ENCODE measurements around the gene CDK5RAP2.

The CDK5RAP2 gene

GRCh38 chr9:120580051-120580896 lies at the start of gene CDK5RAP2 (continued):
- no peak for TF ChIP-seq ZNF513 (tag by site-specific recombination; IDR thresholded peaks at IDR 0.05)
- peak; percentile 60 for TF ChIP-seq SP2 (tag by site-specific recombination; IDR thresholded peaks at IDR 0.05)
- no peak for TF ChIP-seq SALL2 (tag by site-specific recombination; IDR thresholded peaks at IDR 0.05; ENCODE audit: borderline replicate concordance)
- no peak for TF ChIP-seq ZNF654 (tag by site-specific recombination; IDR thresholded peaks at IDR 0.05; ENCODE audit: low read depth)
- TF ChIP-seq ZNF473 (tag by site-specific recombination; IDR thresholded peaks at IDR 0.05) = no peak
- no peak for TF ChIP-seq ZNF624 (tag by site-specific recombination; IDR thresholded peaks at IDR 0.05)
- TF ChIP-seq ZNF324 (tag by site-specific recombination; IDR thresholded peaks at IDR 0.05) = no peak
- no peak for TF ChIP-seq ZBTB44 (tag by site-specific recombination; IDR thresholded peaks at IDR 0.05)
- TF ChIP-seq ZNF146 (tag by site-specific recombination; IDR thresholded peaks at IDR 0.05) = 0 out of 2 replicates have a peak, but pooled peaks have one; percentile 3
- TF ChIP-seq ZNF366 (tag by site-specific recombination; conservative IDR thresholded peaks at IDR 0.05) = no peak
- TF ChIP-seq, protein P1, sequence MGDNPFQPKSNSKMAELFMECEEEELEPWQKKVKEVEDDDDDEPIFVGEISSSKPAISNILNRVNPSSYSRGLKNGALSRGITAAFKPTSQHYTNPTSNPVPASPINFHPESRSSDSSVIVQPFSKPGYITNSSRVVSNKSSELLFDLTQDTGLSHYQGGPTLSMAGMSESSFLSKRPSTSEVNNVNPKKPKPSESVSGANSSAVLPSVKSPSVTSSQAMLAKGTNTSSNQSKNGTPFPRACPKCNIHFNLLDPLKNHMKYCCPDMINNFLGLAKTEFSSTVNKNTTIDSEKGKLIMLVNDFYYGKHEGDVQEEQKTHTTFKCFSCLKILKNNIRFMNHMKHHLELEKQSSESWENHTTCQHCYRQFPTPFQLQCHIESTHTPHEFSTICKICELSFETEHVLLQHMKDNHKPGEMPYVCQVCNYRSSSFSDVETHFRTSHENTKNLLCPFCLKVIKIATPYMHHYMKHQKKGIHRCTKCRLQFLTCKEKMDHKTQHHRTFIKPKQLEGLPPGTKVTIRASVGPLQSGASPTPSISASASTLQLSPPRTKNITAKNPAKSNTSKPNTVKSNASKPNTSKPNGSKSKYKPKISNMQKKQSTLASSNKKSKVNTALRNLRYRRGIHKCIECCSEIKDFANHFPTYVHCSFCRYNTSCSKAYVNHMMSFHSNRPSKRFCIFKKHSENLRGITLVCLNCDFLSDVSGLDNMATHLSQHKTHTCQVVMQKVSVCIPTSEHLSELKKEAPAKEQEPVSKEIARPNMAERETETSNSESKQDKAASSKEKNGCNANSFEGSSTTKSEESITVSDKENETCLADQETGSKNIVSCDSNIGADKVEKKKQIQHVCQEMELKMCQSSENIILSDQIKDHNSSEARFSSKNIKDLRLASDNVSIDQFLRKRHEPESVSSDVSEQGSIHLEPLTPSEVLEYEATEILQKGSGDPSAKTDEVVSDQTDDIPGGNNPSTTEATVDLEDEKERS (tag by site-specific recombination; IDR thresholded peaks at IDR 0.05) = no peak
- no peak for TF ChIP-seq GLI2 (tag by site-specific recombination; IDR thresholded peaks at IDR 0.05; ENCODE audit: borderline replicate concordance, low read depth)
- no peak for TF ChIP-seq ZNF426 (tag by site-specific recombination; IDR thresholded peaks at IDR 0.05)
- TF ChIP-seq ZNF843 (tag by site-specific recombination; IDR thresholded peaks at IDR 0.05) = no peak
- no peak for TF ChIP-seq ZNF830 (tag by site-specific recombination; IDR thresholded peaks at IDR 0.05; ENCODE audit: low read depth)
- TF ChIP-seq GLIS1 (tag by site-specific recombination; IDR thresholded peaks at IDR 0.05) = no peak
- TF ChIP-seq ZFP69B (tag by site-specific recombination; IDR thresholded peaks at IDR 0.05) = 0 out of 2 replicates have a peak, but pooled peaks have one; percentile 15
- no peak for TF ChIP-seq ELK4 (IDR thresholded peaks at IDR 0.05; ENCODE audit: borderline replicate concordance, low read depth, low read length)
- TF ChIP-seq ZNF37A (tag by site-specific recombination; IDR thresholded peaks at IDR 0.05) = no peak
- TF ChIP-seq KLF8 (tag by site-specific recombination; IDR thresholded peaks at IDR 0.05) = peak; percentile 67
- TF ChIP-seq ZFP3 (tag by site-specific recombination; IDR thresholded peaks at IDR 0.05; ENCODE audit: low read depth) = no peak
- TF ChIP-seq, protein P2, sequence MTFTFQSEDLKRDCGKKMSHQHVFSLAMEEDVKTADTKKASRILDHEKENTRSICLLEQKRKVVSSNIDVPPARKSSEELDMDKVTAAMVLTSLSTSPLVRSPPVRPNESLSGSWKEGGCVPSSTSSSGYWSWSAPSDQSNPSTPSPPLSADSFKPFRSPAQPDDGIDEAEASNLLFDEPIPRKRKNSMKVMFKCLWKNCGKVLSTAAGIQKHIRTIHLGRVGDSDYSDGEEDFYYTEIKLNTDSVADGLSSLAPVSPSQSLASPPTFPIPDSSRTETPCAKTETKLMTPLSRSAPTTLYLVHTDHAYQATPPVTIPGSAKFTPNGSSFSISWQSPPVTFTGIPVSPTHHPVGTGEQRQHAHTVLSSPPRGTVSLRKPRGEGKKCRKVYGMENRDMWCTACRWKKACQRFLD (tag by site-specific recombination; IDR thresholded peaks at IDR 0.05) = no peak
- peak; percentile 82 for TF ChIP-seq ZBTB17 (tag by site-specific recombination; IDR thresholded peaks at IDR 0.05)
- no peak for TF ChIP-seq ZNF571 (tag by site-specific recombination; IDR thresholded peaks at IDR 0.05)
- no peak for TF ChIP-seq ZNF280C (tag by site-specific recombination; IDR thresholded peaks at IDR 0.05)
- peak; percentile 43 for TF ChIP-seq ZNF580 (tag by site-specific recombination; IDR thresholded peaks at IDR 0.05)
- TF ChIP-seq ZNF560 (tag by site-specific recombination; IDR thresholded peaks at IDR 0.05; ENCODE audit: borderline replicate concordance) = no peak
- TF ChIP-seq ZNF555 (tag by site-specific recombination; conservative IDR thresholded peaks at IDR 0.05) = no peak
- TF ChIP-seq ZNF664 (tag by site-specific recombination; IDR thresholded peaks at IDR 0.05) = no peak
